ENCODE results near the gene LAMC1.

- TF ChIP-seq POLR2A (IDR thresholded peaks at IDR 0.05) (no peak), CTCF (IDR thresholded peaks at IDR 0.05) (no peak)
Observed at GRCh38 chr1:182977480-182977879, 45.7 kb upstream of the LAMC1 start.
